Neural cell (in vitro differentiated cells): ENCODE data around the gene SBNO2. TPM values are rescaled to one million over a fixed set of nuclear protein-coding genes. Genes with fewer than 3 reads are reported as not detected.

Experiments
- H2AFZ ChIP-seq: fragments of 200-600, 300-800 bp; sonication (generic), shearing (Covaris generic); 2 replicates; pipeline ENCODE4 v1.6.0; 2014; ENCODE audit warnings: low read depth, mild to moderate bottlenecking, antibody characterized with exemption, low read length, moderate library complexity
- H3F3A ChIP-seq: fragments of 200-600 bp; shearing (Covaris generic); 2 replicates; pipeline ENCODE4 v1.6.1; 2016; ENCODE audit warnings: mild to moderate bottlenecking, moderate library complexity, mixed read lengths, antibody characterized with exemption, low read length; ENCODE audit not compliant: insufficient read depth, poor library complexity, severe bottlenecking
- H3K27ac ChIP-seq: fragments of 200-600, 300-800 bp; sonication (generic), shearing (Covaris generic); 2 replicates; pipeline ENCODE4 v1.5.1; 2014; ENCODE audit warnings: mild to moderate bottlenecking, low read length, moderate library complexity
- H3K27me3 ChIP-seq: fragments of 300-800, 200-600 bp; sonication (generic), shearing (Covaris generic); 2 replicates; pipeline ENCODE4 v1.6.0; 2014; ENCODE audit warnings: mild to moderate bottlenecking, low read depth, low read length, moderate library complexity; ENCODE audit not compliant: insufficient read depth
- H3K36me3 ChIP-seq: fragments of 300-800, 200-600 bp; sonication (generic), shearing (Covaris generic); 2 replicates; pipeline ENCODE4 v1.5.1; 2014; ENCODE audit warnings: mild to moderate bottlenecking, antibody characterized with exemption, low read length, moderate library complexity; ENCODE audit not compliant: insufficient read depth
- H3K4me2 ChIP-seq: fragments of 300-800, 200-600 bp; sonication (generic), shearing (Covaris generic); 2 replicates; pipeline ENCODE4 v1.6.0; 2014; ENCODE audit warnings: mild to moderate bottlenecking, low read length
- H3K4me3 ChIP-seq: fragments of 300-800, 200-600 bp; sonication (generic), shearing (Covaris generic); 2 replicates; pipeline ENCODE4 v1.5.1; 2014; ENCODE audit warnings: mild to moderate bottlenecking, low read length, moderate library complexity
- H3K79me2 ChIP-seq: fragments of 200-600 bp; shearing (Covaris generic); replicated peaks from 2 replicates; pipeline ENCODE4 v1.6.0; 2014; ENCODE audit warnings: mild to moderate bottlenecking, low read length, moderate library complexity; ENCODE audit not compliant: insufficient read depth
- H3K9ac ChIP-seq: fragments of 300-800, 200-600 bp; sonication (generic), shearing (Covaris generic); 2 replicates; pipeline ENCODE4 v1.6.1; 2016; ENCODE audit warnings: mild to moderate bottlenecking, low read length, mixed read lengths
- H3K9me2 ChIP-seq: fragments of 200-600 bp; shearing (Covaris generic); 2 replicates; pipeline ENCODE4 v1.6.1; 2016; ENCODE audit warnings: mild to moderate bottlenecking, low read length, mixed read lengths; ENCODE audit not compliant: insufficient read depth
- H3K9me3 ChIP-seq: fragments of 200-600, 300-800 bp; sonication (generic), shearing (Covaris generic); 2 replicates; pipeline ENCODE4 v1.6.1; 2016; ENCODE audit warnings: mild to moderate bottlenecking, mixed run types, low read length, moderate library complexity, mixed read lengths
- H4K20me1 ChIP-seq: fragments of 200-600 bp; shearing (Covaris generic); 2 replicates; pipeline ENCODE4 v1.6.1; 2016; ENCODE audit warnings: mild to moderate bottlenecking, mixed run types; ENCODE audit not compliant: insufficient read depth
- EP300 ChIP-seq: fragments of 450-650 bp; conservative IDR thresholded peaks from 2 replicates; pipeline ENCODE4 v1.6.1; 2014; ENCODE audit warnings: antibody characterized with exemption, mild to moderate bottlenecking, moderate library complexity; ENCODE audit not compliant: poor library complexity, severe bottlenecking
- EZH2 ChIP-seq: fragments of 200-600, 300-800 bp; shearing (Covaris generic), sonication (generic); IDR thresholded peaks from 2 replicates; pipeline ENCODE4 v1.6.1; 2014; ENCODE audit warnings: antibody characterized with exemption, low read length, borderline replicate concordance, mild to moderate bottlenecking; ENCODE audit not compliant: insufficient read depth, poor library complexity, severe bottlenecking
- MXI1 ChIP-seq: fragments of 450-650 bp; conservative IDR thresholded peaks from 2 replicates; pipeline ENCODE4 v1.6.1; 2014; ENCODE audit warnings: antibody characterized with exemption, mild to moderate bottlenecking; ENCODE audit not compliant: poor library complexity, severe bottlenecking
- POLR2AphosphoS5 ChIP-seq: IDR thresholded peaks from 2 replicates; pipeline ENCODE4 v1.6.1; 2012
- RAD21 ChIP-seq: fragments of 450-650 bp; conservative IDR thresholded peaks from 2 replicates; pipeline ENCODE4 v1.6.1; 2014; ENCODE audit warnings: antibody characterized with exemption, mild to moderate bottlenecking, moderate library complexity
- REST ChIP-seq: IDR thresholded peaks from 2 replicates; pipeline ENCODE4 v1.6.1; 2012; ENCODE audit warnings: borderline replicate concordance
- SMC3 ChIP-seq: fragments of 450-650 bp; conservative IDR thresholded peaks from 2 replicates; pipeline ENCODE4 v1.6.1; 2014; ENCODE audit warnings: antibody characterized with exemption, mild to moderate bottlenecking, moderate library complexity; ENCODE audit not compliant: poor library complexity
- TAF1 ChIP-seq: IDR thresholded peaks from 2 replicates; pipeline ENCODE4 v1.6.1; 2012; ENCODE audit warnings: low read depth
- polyA plus RNA-seq: library from polyadenylated mRNA; depleted of rRNA; stranded (reverse); fragments of >200 nt; gene quantifications from 2 replicates; pipeline ENCODE4 v1.2.3, GENCODE V29; 2014
- TF ChIP-seq, protein P1 (sequence below): fragments of 450-650 bp; IDR thresholded peaks from 2 replicates; pipeline ENCODE4 v1.5.1; 2014; ENCODE audit warnings: antibody characterized with exemption, mild to moderate bottlenecking, moderate library complexity; ENCODE audit not compliant: poor library complexity, severe bottlenecking

SBNO2 gene
- polyA plus RNA-seq, 1 donor from 2014 or later: 4.8 TPM

- Histone ChIP-seq H3K9ac (no peak overlapping the region), H3K4me2 (no peak overlapping the region)
Observed at GRCh38 chr19:1119475-1120217, 54.4 kb downstream of the SBNO2 start.

GRCh38 chr19:1118999-1119398 lies 55.1 kb downstream of the SBNO2 start:
- Histone ChIP-seq H3K4me2 (no peak overlapping the region), H2AFZ (no peak overlapping the region), H3K9me2 (no peaks in the 10 kb centered on the region), H3K9me3 (no peaks in the 10 kb centered on the region), H3K79me2 (no peaks in the 10 kb centered on the region), H4K20me1 (no peaks in the 10 kb centered on the region), H3K27ac (no peak overlapping the region), H3K27me3 (no peaks in the 10 kb centered on the region), H3K36me3 (no peaks in the 10 kb centered on the region), H3F3A (no peaks in the 10 kb centered on the region), H3K4me3 (no peak overlapping the region), H3K9ac (no peak overlapping the region)
- TF ChIP-seq EZH2: no peak
- TF ChIP-seq RAD21: no peak
- no peak for TF ChIP-seq MXI1
- TF ChIP-seq POLR2AphosphoS5: no peak
- no peak for TF ChIP-seq TAF1
- TF ChIP-seq REST: no peak
- TF ChIP-seq, protein P1, sequence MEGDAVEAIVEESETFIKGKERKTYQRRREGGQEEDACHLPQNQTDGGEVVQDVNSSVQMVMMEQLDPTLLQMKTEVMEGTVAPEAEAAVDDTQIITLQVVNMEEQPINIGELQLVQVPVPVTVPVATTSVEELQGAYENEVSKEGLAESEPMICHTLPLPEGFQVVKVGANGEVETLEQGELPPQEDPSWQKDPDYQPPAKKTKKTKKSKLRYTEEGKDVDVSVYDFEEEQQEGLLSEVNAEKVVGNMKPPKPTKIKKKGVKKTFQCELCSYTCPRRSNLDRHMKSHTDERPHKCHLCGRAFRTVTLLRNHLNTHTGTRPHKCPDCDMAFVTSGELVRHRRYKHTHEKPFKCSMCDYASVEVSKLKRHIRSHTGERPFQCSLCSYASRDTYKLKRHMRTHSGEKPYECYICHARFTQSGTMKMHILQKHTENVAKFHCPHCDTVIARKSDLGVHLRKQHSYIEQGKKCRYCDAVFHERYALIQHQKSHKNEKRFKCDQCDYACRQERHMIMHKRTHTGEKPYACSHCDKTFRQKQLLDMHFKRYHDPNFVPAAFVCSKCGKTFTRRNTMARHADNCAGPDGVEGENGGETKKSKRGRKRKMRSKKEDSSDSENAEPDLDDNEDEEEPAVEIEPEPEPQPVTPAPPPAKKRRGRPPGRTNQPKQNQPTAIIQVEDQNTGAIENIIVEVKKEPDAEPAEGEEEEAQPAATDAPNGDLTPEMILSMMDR: no peak
- no peak for TF ChIP-seq SMC3
- no peak for TF ChIP-seq EP300

More at GRCh38 chr19:1119475-1120217, 54.4 kb downstream of the SBNO2 start:
- H2AFZ ChIP-seq: no peak overlapping the region
- TF ChIP-seq RAD21 (no peak), POLR2AphosphoS5 (no peak)
- TF ChIP-seq, protein P1: no peak
- H3K4me3 ChIP-seq: no peak overlapping the region
- H3K79me2 ChIP-seq: no peaks in the 10 kb centered on the region
- H3K36me3 ChIP-seq: no peaks in the 10 kb centered on the region
- H3F3A ChIP-seq: no peaks in the 10 kb centered on the region
- H3K27me3 ChIP-seq: no peaks in the 10 kb centered on the region
- no peaks in the 10 kb centered on the region for H4K20me1 ChIP-seq
- H3K9me3 ChIP-seq: no peaks in the 10 kb centered on the region
- H3K27ac ChIP-seq: no peak overlapping the region
- no peaks in the 10 kb centered on the region for H3K9me2 ChIP-seq
